ENCODE measurements around the gene KIF3A.

KIF3A gene

DNA sequence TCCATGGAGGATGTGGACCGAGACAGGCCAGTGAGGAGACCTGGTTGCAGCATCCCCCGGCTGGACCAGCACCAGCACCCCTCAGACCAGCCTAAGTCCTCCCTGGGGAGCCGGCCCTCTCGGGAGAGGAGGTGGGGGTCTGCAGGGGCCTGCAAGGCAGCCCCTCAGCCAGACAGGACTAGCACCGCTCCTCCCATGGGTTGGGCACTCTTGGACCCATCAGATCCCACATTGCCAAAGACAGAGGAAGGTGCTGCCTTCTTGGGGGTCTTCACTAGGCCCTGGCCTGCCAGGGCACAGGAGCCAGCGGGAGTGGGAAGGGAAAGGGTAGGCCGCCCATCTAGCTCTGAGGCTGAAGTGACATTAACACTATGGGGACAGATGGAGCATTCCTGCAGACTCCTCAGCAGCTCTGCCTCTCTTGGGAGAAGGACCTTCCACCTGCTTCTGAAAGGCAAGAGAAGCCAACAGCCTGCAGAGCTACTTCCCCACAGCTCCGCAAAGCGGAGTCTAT is 72.6 kb downstream of the KIF3A start:
- H3K9me3 ChIP-seq (ENCODE audit: low read depth, low read length) = no peaks in the 10 kb centered on the region
- H3K4me3 ChIP-seq = no peak overlapping the region
- H3K36me3 ChIP-seq (ENCODE audit: insufficient read depth, low read length) = no peaks in the 10 kb centered on the region
- no peak overlapping the region for H3K9ac ChIP-seq (ENCODE audit: insufficient read length)
- DNase-seq (ENCODE audit: low read depth, low spot score) = no peak
- H3K27ac ChIP-seq = no peak overlapping the region
- TF ChIP-seq FOXP2 (optimal IDR thresholded peaks at IDR 0.05; ENCODE audit: control extremely low read depth, extremely low read length, insufficient read depth) (no peak), POLR2AphosphoS5 (IDR thresholded peaks at IDR 0.05; ENCODE audit: borderline replicate concordance, low read depth, low read length) (no peak), EZH2 (IDR thresholded peaks at IDR 0.05) (no peak)

- no peak overlapping the region for H3K9ac ChIP-seq (ENCODE audit: insufficient read length)
- TF ChIP-seq POLR2AphosphoS5 (IDR thresholded peaks at IDR 0.05; ENCODE audit: borderline replicate concordance, low read depth, low read length) (no peak), EZH2 (IDR thresholded peaks at IDR 0.05) (no peak), FOXP2 (optimal IDR thresholded peaks at IDR 0.05; ENCODE audit: control extremely low read depth, extremely low read length, insufficient read depth) (no peak)
Observed at GRCh38 chr5:132663771-132664695, 73.3 kb downstream of the KIF3A start.

GRCh38 chr5:132662925-132663770 is 74.2 kb downstream of the KIF3A start:
- DNase-seq (ENCODE audit: low read depth, low spot score) = no peak
- H3K9me3 ChIP-seq (ENCODE audit: low read depth, low read length) = no peaks in the 10 kb centered on the region
- H3K9ac ChIP-seq (ENCODE audit: insufficient read length) = no peak overlapping the region
- H3K36me3 ChIP-seq (ENCODE audit: insufficient read depth, low read length) = no peaks in the 10 kb centered on the region
- TF ChIP-seq POLR2AphosphoS5 (IDR thresholded peaks at IDR 0.05; ENCODE audit: borderline replicate concordance, low read depth, low read length) (no peak), FOXP2 (optimal IDR thresholded peaks at IDR 0.05; ENCODE audit: control extremely low read depth, extremely low read length, insufficient read depth) (no peak), EZH2 (IDR thresholded peaks at IDR 0.05) (no peak)
- H3K27ac ChIP-seq = no peak overlapping the region
- H3K4me3 ChIP-seq = no peak overlapping the region

More at GRCh38 chr5:132663771-132664695, 73.3 kb downstream of the KIF3A start:
- Histone ChIP-seq H3K27ac (no peak overlapping the region), H3K36me3 (ENCODE audit: insufficient read depth, low read length) (no peaks in the 10 kb centered on the region), H3K9me3 (ENCODE audit: low read depth, low read length) (no peaks in the 10 kb centered on the region), H3K4me3 (no peak overlapping the region)
- no peak for DNase-seq (ENCODE audit: low read depth, low spot score)

DNA sequence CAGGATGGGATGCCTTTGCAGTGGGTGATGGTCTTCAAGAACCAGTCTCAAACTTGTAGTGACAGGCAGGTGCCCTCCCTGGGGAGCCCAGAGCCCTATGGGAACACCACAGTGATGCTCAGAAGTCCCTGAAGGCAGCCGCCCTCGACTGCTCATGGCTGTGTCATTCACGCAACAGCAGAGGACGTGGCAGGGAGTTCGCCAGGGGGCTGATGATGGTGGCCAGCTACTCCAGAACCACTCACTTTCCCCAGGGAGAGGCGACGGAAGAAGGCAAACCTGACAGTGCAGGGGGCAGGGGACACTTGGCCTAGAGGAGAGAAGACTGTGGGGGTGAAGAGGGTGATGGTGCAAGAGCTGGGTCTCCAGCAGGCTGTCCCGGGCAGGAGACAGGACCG is 75.3 kb downstream of the KIF3A start:
- H3K9ac ChIP-seq (ENCODE audit: insufficient read length) = no peak overlapping the region
- no peak overlapping the region for H3K4me3 ChIP-seq
- no peaks in the 10 kb centered on the region for H3K36me3 ChIP-seq (ENCODE audit: insufficient read depth, low read length)
- DNase-seq (ENCODE audit: low read depth, low spot score) = no peak
- no peak overlapping the region for H3K27ac ChIP-seq
- no peaks in the 10 kb centered on the region for H3K9me3 ChIP-seq (ENCODE audit: low read depth, low read length)
- TF ChIP-seq POLR2AphosphoS5 (IDR thresholded peaks at IDR 0.05; ENCODE audit: borderline replicate concordance, low read depth, low read length) (no peak), EZH2 (IDR thresholded peaks at IDR 0.05) (no peak), FOXP2 (optimal IDR thresholded peaks at IDR 0.05; ENCODE audit: control extremely low read depth, extremely low read length, insufficient read depth) (no peak)

- no peak for DNase-seq (ENCODE audit: low read depth, low spot score)
- H3K4me3 ChIP-seq = no peak overlapping the region
- H3K9me3 ChIP-seq (ENCODE audit: low read depth, low read length) = no peaks in the 10 kb centered on the region
- TF ChIP-seq FOXP2 (optimal IDR thresholded peaks at IDR 0.05; ENCODE audit: control extremely low read depth, extremely low read length, insufficient read depth) = no peak
- no peak for TF ChIP-seq EZH2 (IDR thresholded peaks at IDR 0.05)
- TF ChIP-seq POLR2AphosphoS5 (IDR thresholded peaks at IDR 0.05; ENCODE audit: borderline replicate concordance, low read depth, low read length) = no peak
- no peaks in the 10 kb centered on the region for H3K36me3 ChIP-seq (ENCODE audit: insufficient read depth, low read length)
- no peak overlapping the region for H3K9ac ChIP-seq (ENCODE audit: insufficient read length)
- no peak overlapping the region for H3K27ac ChIP-seq
Observed at GRCh38 chr5:132661231-132662003, 75.9 kb downstream of the KIF3A start.

DNA sequence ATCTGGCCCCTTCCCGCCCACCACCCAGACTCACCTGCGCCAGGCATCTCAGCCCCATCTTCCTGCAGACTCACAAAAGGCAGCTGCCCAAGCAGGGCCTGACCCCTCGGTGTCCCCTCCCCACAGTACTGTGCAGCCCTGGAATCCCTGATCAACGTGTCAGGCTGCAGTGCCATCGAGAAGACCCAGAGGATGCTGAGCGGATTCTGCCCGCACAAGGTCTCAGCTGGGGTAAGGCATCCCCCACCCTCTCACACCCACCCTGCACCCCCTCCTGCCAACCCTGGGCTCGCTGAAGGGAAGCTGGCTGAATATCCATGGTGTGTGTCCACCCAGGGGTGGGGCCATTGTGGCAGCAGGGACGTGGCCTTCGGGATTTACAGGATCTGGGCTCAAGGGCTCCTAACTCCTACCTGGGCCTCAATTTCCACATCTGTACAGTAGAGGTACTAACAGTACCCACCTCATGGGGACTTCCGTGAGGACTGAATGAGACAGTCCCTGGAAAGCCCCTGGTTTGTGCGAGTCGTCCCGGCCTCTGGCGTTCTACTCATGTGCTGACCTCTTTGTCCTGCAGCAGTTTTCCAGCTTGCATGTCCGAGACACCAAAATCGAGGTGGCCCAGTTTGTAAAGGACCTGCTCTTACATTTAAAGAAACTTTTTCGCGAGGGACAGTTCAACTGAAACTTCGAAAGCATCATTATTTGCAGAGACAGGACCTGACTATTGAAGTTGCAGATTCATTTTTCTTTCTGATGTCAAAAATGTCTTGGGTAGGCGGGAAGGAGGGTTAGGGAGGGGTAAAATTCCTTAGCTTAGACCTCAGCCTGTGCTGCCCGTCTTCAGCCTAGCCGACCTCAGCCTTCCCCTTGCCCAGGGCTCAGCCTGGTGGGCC is 77.5 kb downstream of the KIF3A start:
- H3K9me3 ChIP-seq (ENCODE audit: low read depth, low read length) = no peaks in the 10 kb centered on the region
- no peak overlapping the region for H3K9ac ChIP-seq (ENCODE audit: insufficient read length)
- H3K27ac ChIP-seq = no peak overlapping the region
- no peaks in the 10 kb centered on the region for H3K36me3 ChIP-seq (ENCODE audit: insufficient read depth, low read length)
- H3K4me3 ChIP-seq = no peak overlapping the region
- TF ChIP-seq FOXP2 (optimal IDR thresholded peaks at IDR 0.05; ENCODE audit: control extremely low read depth, extremely low read length, insufficient read depth) (no peak), EZH2 (IDR thresholded peaks at IDR 0.05) (no peak), POLR2AphosphoS5 (IDR thresholded peaks at IDR 0.05; ENCODE audit: borderline replicate concordance, low read depth, low read length) (no peak)
- DNase-seq (ENCODE audit: low read depth, low spot score) = no peak
